Astrocyte (in vitro differentiated cells and primary cell): Measurements from ENCODE around the gene DYNLRB2.

ENCODE experiments used
- CTCF ChIP-seq: IDR thresholded peaks from 2 replicates; pipeline ENCODE4 v1.5.1; 2011; ENCODE audit warnings: low read depth, mild to moderate bottlenecking, inconsistent platforms, low read length, moderate library complexity; ENCODE audit not compliant: insufficient read depth
- EZH2 ChIP-seq: IDR thresholded peaks from 2 replicates; pipeline ENCODE4 v1.6.1; 2012; ENCODE audit warnings: mild to moderate bottlenecking, low read length, inconsistent platforms; ENCODE audit not compliant: insufficient read depth

- TF ChIP-seq CTCF (no peak), EZH2 (no peak)
Observed at GRCh38 chr16:80599466-80599865, 58.7 kb downstream of the DYNLRB2 start.
